ENCODE measurements around the gene GPER1.

GRCh38 chr7:1092806-1093501 is 5.0 kb downstream of the GPER1 start:
- TF ChIP-seq POLR2A (IDR thresholded peaks at IDR 0.05; ENCODE audit: low read length) = no peak
- TF ChIP-seq GATA1 (IDR thresholded peaks at IDR 0.05; ENCODE audit: low read depth, low read length) = no peak

Measured in erythroblast (primary cell).